Measurements from ENCODE around the gene CST3.

The CST3 gene

DNA sequence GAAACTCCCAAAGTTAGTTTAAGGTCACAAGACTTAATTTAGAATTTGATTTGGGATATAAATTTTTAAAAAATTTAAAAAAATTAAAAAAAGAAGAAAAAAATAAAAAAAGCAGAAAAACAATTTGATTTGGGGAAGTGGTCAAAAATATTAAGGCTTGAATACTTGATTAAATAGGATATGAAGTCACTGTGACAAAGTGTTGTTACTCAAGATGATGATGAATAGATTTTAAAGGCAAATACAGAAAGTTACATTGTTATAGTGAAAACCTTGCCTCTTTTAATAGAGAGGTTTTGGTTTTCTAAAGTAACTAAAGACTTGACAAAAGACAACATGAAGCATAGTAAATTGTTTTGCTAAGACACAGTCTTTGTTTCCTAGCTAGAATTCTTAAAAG, 39.3 kb downstream of the CST3 start:
- DNase-seq, result no peak

DNA sequence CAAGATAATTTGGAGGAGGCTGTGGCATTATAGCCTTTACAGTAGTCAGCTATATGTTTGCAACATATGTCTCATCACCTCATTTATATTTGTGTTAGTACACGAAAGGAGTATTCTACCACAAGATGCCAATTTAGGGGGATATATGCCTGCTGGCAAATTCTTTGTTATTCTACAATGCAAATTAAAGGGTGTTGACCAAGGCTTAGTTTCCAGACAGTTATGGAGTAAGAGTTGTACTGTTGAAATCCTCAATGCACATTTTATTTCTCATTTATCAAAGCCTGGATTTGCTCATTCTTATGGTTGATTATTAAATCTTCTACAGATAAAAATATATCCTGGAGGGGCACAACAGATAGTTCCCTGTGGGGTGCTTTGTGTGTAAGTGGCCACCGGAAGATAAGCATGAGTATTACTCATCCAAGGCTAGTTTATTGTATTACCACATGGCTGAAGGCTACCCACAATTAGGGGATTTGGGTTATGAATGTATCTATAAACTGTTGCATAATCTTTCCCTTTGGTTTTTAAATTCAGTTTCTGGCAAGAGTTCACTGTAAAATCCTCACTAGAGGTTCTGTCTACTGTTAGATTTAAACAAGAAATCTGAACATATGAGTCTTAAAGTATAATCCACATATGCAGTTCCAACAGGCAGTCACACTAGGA, 41.0 kb downstream of the CST3 start:
- no peak for DNase-seq

DNA sequence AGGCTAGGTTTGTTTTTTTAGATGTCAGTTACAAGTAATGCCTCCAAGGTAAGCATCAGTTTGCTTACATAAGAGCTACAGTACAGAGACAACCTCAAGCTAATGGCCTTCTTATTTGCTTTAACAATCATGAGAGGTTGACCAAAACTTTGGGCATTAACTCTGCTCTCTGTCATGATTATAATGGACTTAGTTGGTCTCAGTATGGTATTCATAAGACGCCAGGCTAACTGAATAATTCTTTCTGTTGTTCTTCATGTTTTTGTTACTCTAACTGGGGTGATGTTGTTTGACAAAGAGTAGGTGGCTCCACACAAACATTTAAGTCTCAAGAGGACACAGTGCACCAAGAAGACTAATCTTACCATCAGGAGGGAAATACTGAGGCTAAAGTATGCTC, 41.8 kb downstream of the CST3 start:
- no peak for DNase-seq

DNA sequence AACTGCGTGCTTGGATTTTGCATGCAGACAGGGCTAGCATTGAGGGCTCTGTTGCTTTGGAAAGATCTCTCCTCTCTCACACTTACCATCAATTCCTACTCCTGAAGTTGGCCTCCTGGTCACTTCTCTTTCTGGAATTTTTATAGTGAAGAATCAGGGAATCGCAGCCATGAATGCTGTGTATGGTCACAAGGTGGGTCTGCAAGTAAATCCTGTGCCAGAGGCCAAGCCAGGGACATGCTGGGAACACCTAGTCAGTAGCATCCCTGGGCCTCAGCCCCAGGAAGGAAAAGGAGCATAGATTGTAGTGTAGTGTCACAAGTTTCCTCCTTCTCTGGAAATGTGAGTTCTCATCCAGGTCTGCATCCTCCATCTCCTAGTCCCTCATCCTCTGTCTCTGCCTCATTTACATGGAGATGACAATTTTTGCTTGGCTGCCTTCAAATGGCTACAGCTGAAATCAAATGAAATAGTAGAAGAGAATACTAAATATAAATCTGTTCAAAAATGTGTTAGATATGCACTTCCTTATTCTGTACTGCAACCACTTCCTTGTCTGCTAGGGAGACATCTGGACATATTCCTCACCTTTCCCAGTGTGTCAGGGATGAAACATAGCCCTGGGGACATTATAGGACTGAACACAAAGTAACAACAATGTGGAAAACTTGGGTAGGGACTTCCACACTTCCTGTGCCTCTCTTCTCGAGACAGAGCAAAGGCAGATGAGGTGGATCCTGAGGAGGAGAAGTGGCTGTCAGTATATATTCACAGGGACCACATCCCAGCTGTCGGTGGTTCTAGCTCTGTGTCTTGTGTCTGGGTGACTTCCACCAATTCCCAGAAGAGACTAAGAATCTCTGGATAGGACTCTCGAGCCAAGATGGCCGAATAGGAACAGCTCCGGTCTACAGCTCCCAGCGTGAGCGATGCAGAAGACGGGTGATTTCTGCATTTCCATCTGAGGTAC, 49.0 kb downstream of the CST3 start:
- DNase-seq, result peak; percentile 12

DNA sequence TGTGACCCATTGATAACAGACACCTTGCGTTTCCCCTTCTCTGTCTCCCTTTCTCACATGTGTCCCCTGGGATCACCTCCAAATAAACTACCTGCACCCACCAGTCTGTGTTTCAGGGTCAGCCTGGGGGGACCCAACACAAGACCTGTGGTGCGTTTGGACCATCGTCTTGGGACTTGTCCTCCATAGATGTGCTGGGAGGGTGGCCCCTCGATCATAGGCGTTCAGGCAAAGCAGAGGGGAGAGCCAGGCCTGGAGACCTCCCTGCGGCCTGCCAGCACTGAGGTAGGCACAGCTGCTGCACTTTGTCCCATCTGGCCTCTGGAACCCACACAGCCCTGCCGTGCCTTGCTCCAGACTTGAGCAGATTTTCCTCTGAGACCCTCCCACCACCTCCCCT, 50.1 kb downstream of the CST3 start:
- DNase-seq, result peak; percentile 16

DNA sequence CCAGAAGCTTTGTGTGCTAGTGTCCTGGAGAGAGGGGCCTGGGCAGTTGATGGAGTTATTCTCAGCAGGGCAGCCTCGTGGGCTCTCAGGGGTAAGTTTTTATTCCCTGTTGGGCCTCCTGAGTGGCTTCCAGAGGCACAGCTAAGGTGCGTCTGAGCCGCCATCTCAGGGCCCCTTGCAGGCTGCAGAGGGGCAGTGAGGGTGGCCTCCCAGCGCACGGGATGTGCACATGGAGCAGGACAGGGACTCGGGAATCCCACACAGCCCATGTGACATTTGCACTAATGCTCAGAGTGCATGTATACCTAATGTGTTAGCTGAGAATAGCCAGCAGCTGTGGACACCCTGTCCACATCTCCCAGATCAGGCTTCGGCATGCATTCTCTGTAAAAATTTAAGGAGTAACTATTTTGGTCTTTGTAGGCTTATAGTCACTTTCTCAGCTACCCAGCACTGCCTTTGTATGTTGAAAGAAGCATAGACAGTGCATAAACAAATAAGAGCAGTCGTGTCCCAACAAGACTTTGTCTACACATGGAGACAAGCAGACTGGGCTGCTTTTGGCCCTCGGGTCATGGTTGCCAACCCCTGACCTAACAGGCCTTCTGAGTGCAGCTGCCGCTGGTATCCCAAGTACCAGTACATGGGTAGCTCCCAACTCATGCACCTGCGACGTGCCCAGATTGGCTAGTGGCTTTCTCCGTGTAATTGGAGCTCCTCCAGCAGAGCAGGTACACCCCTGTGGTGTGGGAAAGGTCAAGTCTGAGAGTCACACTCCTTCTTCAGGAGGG, 50.8 kb downstream of the CST3 start:
- peak; percentile 44 for DNase-seq

DNA sequence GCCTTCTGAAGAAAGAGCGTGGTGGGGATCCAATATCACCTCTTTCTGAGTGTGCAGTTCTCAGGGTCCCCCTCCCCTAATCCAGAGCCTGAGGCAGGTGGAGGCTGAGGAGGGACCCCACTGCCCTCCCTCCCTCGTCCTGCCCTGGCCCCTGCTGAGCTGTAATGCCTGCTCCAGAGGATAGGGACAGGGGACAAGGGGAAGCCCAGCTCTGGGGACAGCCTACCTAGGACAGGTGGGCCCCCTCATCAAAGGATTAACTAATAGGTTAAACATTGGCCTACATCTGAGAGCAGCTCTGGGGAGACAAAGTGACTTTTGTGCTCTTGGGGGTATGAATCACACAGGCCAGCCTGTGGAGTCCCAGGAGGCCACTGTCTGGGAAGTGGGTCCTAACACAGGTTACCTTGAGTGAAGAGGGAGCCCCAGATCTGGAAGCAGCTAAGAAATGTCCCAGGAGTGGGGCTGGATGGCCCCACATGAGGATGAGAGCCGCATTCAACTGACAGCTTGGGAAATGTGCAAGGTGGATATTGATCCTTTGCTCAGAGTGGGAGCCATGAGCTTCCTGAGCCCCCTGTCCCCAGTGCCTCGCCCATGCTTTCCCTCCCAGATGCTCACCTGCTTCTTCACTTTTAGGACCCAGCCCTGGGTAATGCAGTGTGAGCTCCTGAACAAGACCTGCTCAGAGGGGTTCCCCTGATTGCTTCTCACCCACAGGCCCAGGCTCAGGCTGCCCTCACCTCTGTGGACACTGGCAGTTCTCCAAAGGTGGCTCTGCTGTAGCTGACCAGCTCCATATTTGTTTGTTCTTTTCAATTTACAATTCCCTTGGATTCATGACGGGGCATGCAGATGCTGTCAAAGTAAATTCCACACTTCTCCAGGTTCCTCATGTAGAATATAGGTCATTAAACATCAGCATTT, 51.7 kb downstream of the CST3 start:
- peak; percentile 37 for DNase-seq

DNA sequence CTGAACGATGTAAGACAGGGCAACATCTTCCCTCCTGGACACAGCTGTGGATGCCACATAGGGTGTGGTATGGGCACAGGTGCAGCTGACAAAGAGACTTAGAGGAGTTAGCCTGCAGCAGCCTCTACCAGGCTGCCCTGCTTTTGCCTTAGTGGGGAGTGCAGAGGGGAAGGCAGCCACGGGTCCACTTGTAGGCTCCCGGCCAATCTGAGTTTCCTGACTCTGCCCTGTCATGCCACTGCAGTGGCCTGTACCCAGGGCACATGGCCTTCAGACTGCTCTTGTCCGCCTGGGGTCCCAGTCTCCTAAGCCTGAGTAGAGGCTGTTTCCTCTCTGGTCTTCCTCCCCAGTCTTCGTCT, 52.3 kb downstream of the CST3 start:
- DNase-seq, result peak; percentile 34

DNA sequence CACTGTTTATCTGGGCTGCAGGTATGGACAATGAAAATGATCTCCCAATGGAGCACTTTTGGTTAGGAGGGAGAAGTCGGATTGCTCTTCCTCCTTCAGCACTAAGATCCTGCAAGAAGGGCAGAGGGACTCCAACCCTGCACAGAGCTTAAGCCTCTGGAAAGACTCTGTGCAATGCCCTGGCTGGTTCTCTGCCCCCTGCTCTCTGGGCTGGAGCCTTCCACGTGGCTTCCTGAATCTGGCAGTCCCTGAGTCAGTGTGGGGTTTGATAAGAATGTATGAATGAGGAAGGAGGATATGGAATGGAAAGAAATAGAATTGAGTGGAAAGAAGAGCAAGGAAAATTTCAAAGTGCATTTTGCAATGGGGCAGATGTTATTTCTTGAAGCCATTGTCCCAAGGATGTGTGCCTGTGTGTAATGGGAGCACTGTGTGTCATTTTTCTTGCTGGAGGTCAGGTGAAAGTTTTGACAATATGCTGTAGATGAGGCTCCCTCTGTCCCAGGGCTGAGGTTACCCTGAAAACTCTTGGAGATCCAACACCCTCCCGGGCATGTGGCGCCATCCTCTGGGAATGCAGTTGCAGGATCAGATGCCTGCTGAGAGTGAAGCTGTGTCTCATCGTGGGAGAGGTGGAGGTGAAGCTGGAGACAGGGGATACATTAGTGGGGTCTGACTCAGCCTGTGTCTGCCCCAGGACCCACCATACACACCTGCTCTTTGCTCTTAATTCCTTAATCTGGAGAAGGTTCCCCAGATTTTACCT, 53.1 kb downstream of the CST3 start:
- DNase-seq, result peak; percentile 46

Measured in islet precursor cell (in vitro differentiated cells).